Measurements from ENCODE around the gene HCRTR1. TPM values are rescaled to one million over a fixed set of nuclear protein-coding genes. Genes with fewer than 3 reads are reported as not detected.

The HCRTR1 gene
- total RNA-seq, 2 experiments from 2014 or later: not detected

- Mint-ChIP-seq H3K9me3 (ENCODE audit: insufficient read depth) (no peaks in the 10 kb centered on the region), H3K36me3 (ENCODE audit: low read depth) (no peaks in the 10 kb centered on the region), H3K27me3 (ENCODE audit: low read depth) (peaks cover 10% of the 10 kb centered on the region), H3K4me3 (no peak overlapping the region), H3K27ac (no peak overlapping the region), H3K4me1 (ENCODE audit: low read depth) (no peaks in the 10 kb centered on the region)
- ATAC-seq: no peak
- CTCF ChIA-PET: no interaction called here
- POLR2A ChIA-PET: no interaction called here
- DNase-seq: peak; percentile 14
Measured at GRCh38 chr1:31575369-31576140, 41.9 kb upstream of the HCRTR1 start.

- Mint-ChIP-seq H3K27ac (no peak within 1 kb of the TSS), H3K4me1 (ENCODE audit: low read depth) (no peaks in the 10 kb centered on the region), H3K4me3 (no peak within 1 kb of the TSS), H3K36me3 (ENCODE audit: low read depth) (no peaks in the 10 kb centered on the region), H3K27me3 (ENCODE audit: low read depth) (peaks cover 5% of the 10 kb centered on the region), H3K9me3 (ENCODE audit: insufficient read depth) (no peaks in the 10 kb centered on the region)
- DNase-seq: peak; percentile 27
- no peak for ATAC-seq
- POLR2A ChIA-PET: no interaction called here
- CTCF ChIA-PET: no interaction called here
Measured at GRCh38 chr1:31576201-31576669, 41.3 kb upstream of the HCRTR1 start, which contains the start of gene TINAGL1. TINAGL1 (plus strand) TSS chr1:31576515; CDS start chr1:31577149, 634 bp downstream.

- no peaks in the 10 kb centered on the region for H3K4me1 Mint-ChIP-seq (ENCODE audit: low read depth)
- POLR2A ChIA-PET: no interaction called here
- no peaks in the 10 kb centered on the region for H3K9me3 Mint-ChIP-seq (ENCODE audit: insufficient read depth)
- no peak overlapping the region for H3K27ac Mint-ChIP-seq
- H3K36me3 Mint-ChIP-seq (ENCODE audit: low read depth): no peaks in the 10 kb centered on the region
- CTCF ChIA-PET: no interaction called here
- H3K27me3 Mint-ChIP-seq (ENCODE audit: low read depth): peaks cover 4% of the 10 kb centered on the region
- DNase-seq (peak; percentile 5), ATAC-seq (no peak)
- no peak overlapping the region for H3K4me3 Mint-ChIP-seq
Measured at GRCh38 chr1:31576743-31577455, 40.6 kb upstream of the HCRTR1 start.

GRCh38 chr1:31577515-31578192, 39.8 kb upstream of the HCRTR1 start:
- Mint-ChIP-seq H3K9me3 (ENCODE audit: insufficient read depth) (no peaks in the 10 kb centered on the region), H3K4me1 (ENCODE audit: low read depth) (no peaks in the 10 kb centered on the region), H3K27me3 (ENCODE audit: low read depth) (peaks cover 4% of the 10 kb centered on the region), H3K4me3 (no peak overlapping the region), H3K36me3 (ENCODE audit: low read depth) (no peaks in the 10 kb centered on the region), H3K27ac (no peak overlapping the region)
- DNase-seq (peak; percentile 12), ATAC-seq (no peak)
- CTCF ChIA-PET: interaction anchor here (1.2 kb wide), 1 partner anchor 157 kb away, joined by 3 read pairs; no protein-coding TSS in a partner anchor
- POLR2A ChIA-PET: no interaction called here

GRCh38 chr1:31579374-31579773, 38.1 kb upstream of the HCRTR1 start:
- Mint-ChIP-seq H3K9me3 (ENCODE audit: insufficient read depth) (no peaks in the 10 kb centered on the region), H3K36me3 (ENCODE audit: low read depth) (no peaks in the 10 kb centered on the region), H3K27ac (no peak overlapping the region), H3K4me1 (ENCODE audit: low read depth) (no peaks in the 10 kb centered on the region), H3K4me3 (no peak overlapping the region), H3K27me3 (ENCODE audit: low read depth) (peaks cover 4% of the 10 kb centered on the region)
- ATAC-seq: no peak
- POLR2A ChIA-PET: no interaction called here
- CTCF ChIA-PET: interaction anchor here (0.9 kb wide), 1 partner anchor 30 kb away, joined by 3 read pairs; no protein-coding TSS in a partner anchor
- no peak for DNase-seq

- Mint-ChIP-seq H3K36me3 (ENCODE audit: low read depth) (no peaks in the 10 kb centered on the region), H3K4me1 (ENCODE audit: low read depth) (no peaks in the 10 kb centered on the region), H3K9me3 (ENCODE audit: insufficient read depth) (no peaks in the 10 kb centered on the region), H3K27me3 (ENCODE audit: low read depth) (peaks cover 4% of the 10 kb centered on the region), H3K4me3 (no peak overlapping the region), H3K27ac (no peak overlapping the region)
- ATAC-seq: no peak
- CTCF ChIA-PET: interaction anchor here (1.1 kb wide), 1 partner anchor 208 kb away, joined by 3 read pairs; no protein-coding TSS in a partner anchor
- DNase-seq: no peak
- POLR2A ChIA-PET: no interaction called here
Measured at GRCh38 chr1:31580513-31580870, 37.0 kb upstream of the HCRTR1 start.

GRCh38 chr1:31580891-31581603, 36.4 kb upstream of the HCRTR1 start:
- POLR2A ChIA-PET: no interaction called here
- H3K4me1 Mint-ChIP-seq (ENCODE audit: low read depth): no peaks in the 10 kb centered on the region
- no peak for ATAC-seq
- H3K9me3 Mint-ChIP-seq (ENCODE audit: insufficient read depth): no peaks in the 10 kb centered on the region
- H3K4me3 Mint-ChIP-seq: no peak overlapping the region
- CTCF ChIA-PET: interaction anchor here (1.1 kb wide), 1 partner anchor 208 kb away, joined by 3 read pairs; no protein-coding TSS in a partner anchor
- peaks cover 4% of the 10 kb centered on the region for H3K27me3 Mint-ChIP-seq (ENCODE audit: low read depth)
- no peaks in the 10 kb centered on the region for H3K36me3 Mint-ChIP-seq (ENCODE audit: low read depth)
- DNase-seq: no peak
- H3K27ac Mint-ChIP-seq: no peak overlapping the region

- DNase-seq (no peak), ATAC-seq (no peak)
- H3K4me1 Mint-ChIP-seq (ENCODE audit: low read depth): no peaks in the 10 kb centered on the region
- no peak overlapping the region for H3K4me3 Mint-ChIP-seq
- H3K9me3 Mint-ChIP-seq (ENCODE audit: insufficient read depth): no peaks in the 10 kb centered on the region
- no peak overlapping the region for H3K27ac Mint-ChIP-seq
- no peaks in the 10 kb centered on the region for H3K36me3 Mint-ChIP-seq (ENCODE audit: low read depth)
- H3K27me3 Mint-ChIP-seq (ENCODE audit: low read depth): peaks cover 4% of the 10 kb centered on the region
- POLR2A ChIA-PET: no interaction called here
- CTCF ChIA-PET: no interaction called here
Measured at GRCh38 chr1:31581821-31582810, 35.4 kb upstream of the HCRTR1 start.

GRCh38 chr1:31583082-31583994, 34.2 kb upstream of the HCRTR1 start:
- Mint-ChIP-seq H3K27me3 (ENCODE audit: low read depth) (no peaks in the 10 kb centered on the region), H3K4me1 (ENCODE audit: low read depth) (no peaks in the 10 kb centered on the region), H3K4me3 (no peak overlapping the region), H3K36me3 (ENCODE audit: low read depth) (no peaks in the 10 kb centered on the region), H3K27ac (no peak overlapping the region), H3K9me3 (ENCODE audit: insufficient read depth) (no peaks in the 10 kb centered on the region)
- no peak for DNase-seq
- CTCF ChIA-PET: no interaction called here
- no peak for ATAC-seq
- POLR2A ChIA-PET: no interaction called here
